HG02798 (cell line): Measurements from ENCODE around the gene SELE.
"Not testable (repeated sequence)": the region's sequence is repeated elsewhere in the genome, so short reads cannot be mapped to it uniquely, and the experiment has no call there.

Experiments used
- ATAC-seq: cut with Tn5 transposase; IDR thresholded peaks from one replicate; pipeline ENCODE4 v1.9.1; 2021; ENCODE audit warnings: mild to moderate bottlenecking; ENCODE audit not compliant: unreplicated experiment, poor library complexity

SELE gene

DNA sequence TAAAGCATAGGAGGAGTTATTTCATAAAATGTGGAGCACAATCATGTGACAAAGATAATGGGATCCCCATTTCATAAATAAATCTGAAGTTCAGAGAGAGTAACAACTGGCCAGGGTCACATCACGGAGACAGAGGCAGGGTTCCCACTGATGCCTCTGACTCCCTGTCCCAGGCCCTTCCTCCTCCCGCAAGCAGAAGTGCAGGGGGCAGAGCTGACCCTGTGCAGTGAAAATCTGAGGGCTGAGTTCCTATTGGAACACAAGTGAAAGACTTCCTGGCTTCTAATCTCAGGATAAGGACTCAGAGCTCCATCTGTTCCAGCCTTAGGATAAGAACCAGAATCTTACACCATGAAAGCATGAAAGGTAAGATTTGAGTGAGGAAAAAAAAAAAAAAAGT lies 44.5 kb downstream of the SELE start:
- ATAC-seq: no peak

DNA sequence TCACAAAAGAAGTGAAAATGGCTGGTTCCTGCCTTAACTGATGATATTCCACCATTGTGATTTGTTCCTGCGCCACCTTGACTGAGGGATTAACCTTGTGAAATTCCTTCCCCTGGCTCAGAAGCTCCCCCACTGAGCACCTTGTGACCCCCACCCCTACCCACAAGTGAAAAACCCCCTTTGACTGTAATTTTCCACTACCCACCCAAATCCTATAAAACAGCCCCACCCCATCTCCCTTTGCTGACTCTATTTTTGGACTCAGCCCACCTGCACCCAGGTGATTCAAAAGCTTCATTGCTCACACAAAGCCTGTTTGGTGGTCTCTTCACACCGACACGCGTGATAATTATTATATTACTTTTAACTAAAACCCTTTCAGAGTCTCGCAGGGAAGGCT lies 45.5 kb downstream of the SELE start:
- not testable (repeated sequence) for ATAC-seq

DNA sequence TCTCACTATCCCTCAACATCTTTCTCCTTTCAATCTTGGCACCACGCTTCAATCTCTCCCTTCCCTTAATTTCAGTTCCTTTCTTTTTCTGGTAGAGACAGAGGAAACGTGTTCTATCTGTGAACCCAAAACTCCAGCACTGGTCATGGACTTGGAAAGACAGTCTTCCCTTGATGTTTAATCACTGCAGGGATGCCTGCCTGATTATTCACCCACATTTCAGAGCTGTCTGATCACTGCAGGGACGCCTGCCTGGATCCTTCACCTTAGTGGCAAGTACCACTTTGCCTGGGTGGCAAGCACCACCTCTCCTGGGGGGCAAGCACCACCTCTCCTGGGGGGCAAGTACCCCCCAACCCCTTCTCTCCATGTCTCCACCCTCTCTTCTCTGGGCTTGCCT lies 50.2 kb downstream of the SELE start:
- no peak for ATAC-seq

DNA sequence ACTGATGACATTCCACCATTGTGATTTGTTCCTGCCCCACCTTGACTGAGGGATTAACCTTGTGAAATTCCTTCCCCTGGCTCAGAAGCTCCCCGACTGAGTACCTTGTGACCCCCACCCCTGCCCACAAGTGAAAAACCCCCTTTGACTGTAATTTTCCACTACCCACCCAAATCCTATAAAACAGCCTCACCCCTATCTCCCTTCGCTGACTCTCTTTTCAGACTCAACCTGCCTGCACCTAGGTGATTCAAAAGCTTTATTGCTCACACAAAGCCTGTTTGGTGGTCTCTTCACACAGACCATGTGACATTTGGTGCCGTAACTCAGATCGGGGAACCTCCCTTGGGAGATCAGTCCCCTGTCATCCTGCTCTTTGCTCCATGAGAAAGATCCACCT lies 50.7 kb downstream of the SELE start:
- ATAC-seq: not testable (repeated sequence)

DNA sequence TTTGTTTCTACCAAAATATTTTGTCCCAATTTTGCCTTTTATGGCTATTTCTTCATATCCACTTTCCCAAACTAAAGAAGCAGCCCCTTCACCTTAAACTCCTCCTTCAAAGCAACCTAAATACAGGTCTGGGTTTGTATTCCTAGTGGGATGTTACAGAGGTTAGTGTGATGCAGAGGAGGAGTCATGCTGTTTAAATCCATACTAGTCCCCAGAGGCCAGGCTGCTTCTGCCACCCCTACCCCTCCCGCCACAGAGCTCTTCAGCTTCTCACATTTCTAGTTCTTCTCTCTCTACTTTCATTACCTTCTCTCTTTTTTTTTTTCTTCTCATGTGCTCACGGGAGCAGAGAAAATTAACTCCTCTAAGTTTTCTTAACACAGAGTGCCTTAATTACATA lies 51.8 kb downstream of the SELE start:
- peak; percentile 36 for ATAC-seq

DNA sequence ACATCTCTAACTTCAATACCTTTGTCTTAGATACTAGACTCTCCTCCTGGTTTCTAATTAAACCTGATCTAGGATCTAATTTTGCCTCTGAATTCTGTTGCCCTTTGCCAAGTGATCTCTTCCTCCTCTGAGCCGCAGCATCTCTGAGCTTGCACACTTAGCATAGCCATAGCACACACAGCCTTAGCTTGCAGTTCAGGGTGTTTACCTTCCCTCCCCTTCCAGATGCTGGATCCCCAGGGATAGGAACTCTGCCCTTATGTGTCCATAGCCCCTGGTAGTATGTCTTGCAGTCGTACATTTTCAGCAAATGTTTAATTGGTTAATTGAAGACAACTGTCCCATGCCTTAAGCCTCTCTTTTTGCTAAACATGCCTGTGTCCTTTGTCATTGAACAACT lies 52.7 kb downstream of the SELE start:
- peak; percentile 31 for ATAC-seq

DNA sequence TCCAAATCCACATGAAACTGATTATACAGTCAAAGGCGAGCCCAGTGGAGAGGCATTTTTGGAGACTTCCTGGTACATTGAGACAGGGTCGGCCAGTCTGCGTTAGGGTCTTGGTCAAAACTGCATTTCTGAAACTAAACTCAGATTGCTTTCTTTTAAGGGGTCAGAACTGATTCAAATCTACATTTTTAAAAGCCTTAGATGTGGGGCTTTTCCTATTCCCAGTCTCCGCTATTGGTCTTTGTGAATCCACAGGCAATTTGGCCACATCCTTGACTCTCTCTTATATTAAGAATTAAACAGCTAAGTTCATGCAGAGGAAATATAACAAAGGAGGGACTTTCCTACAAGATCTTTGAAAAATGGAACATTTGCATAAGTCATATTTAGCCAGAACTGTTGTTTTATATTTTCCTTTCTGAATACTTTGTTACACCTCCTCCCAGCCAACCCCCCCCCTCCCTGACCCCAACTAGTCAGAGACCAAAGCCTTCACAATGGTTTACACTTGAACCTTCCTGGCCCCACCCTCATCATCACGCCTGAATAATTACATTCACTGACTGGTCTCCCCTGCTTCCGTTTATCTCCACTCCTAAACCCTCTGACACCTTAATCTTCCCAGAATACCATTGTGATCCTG lies 53.4 kb downstream of the SELE start:
- ATAC-seq: peak; percentile 55

DNA sequence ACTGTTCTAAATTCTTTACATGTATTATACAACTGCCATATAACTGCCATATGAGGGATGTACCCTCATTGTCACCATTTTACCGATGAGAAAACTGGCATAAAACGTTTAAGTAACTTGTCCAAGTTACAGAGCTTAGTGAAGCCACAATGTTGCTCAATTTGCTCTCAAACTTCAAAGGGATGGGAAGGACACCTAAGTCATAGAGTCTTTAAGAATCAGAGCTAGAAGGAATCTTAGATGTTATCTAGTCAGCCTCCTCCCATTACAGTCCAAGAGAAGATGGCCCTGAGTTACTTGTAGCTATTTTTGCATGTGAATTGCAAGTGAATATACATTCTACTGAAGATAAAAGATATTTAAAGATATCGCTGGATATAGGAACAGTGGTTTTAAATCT lies 54.2 kb downstream of the SELE start:
- no peak for ATAC-seq

DNA sequence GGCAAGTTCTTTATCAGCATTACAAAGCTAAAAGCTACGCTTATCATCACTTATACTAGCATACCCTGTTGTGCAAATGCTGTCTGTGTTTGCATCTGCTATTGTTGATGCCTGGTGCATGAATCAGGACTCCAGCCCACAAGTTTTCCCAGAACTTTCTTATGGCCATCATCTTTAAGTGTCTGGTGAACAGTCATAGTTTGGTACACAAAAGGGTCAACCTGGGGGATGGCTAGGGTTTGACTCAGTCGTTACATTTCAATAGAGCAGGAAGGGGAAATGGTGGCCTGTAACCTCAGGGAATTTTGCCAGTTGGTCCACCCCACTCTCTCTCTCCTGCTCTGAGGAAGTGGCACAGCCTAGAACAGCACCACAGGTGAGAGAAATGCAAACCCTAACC lies 57.9 kb downstream of the SELE start:
- ATAC-seq: no peak
